Sigmoid colon (tissue), 7 donors: ENCODE data around the gene SULF2. TPM values are rescaled to one million over a fixed set of nuclear protein-coding genes. Genes with fewer than 3 reads are reported as not detected.

Experiments
- DNase-seq: peaks from one replicate; pipeline ENCODE4 v3.0.0-alpha.2; 2019
- H3K27ac ChIP-seq, 4 donors: fragments of 200-600 bp; sonication (generic); one replicate each; pipeline ENCODE4 v1.5.1; 2016 to 2019; ENCODE audit warnings: mild to moderate bottlenecking in 1 of 4
- H3K27me3 ChIP-seq, 3 donors: fragments of 200-600 bp; sonication (generic); one replicate each; pipeline ENCODE4 v1.5.1; 2019; ENCODE audit warnings: mild to moderate bottlenecking in 1 of 3
- H3K36me3 ChIP-seq, 4 donors: fragments of 200-600 bp; sonication (generic); one replicate each; pipeline ENCODE4 v1.5.1; 2016 to 2019
- H3K4me1 ChIP-seq, 4 donors: fragments of 200-600 bp; sonication (generic); one replicate each; pipeline ENCODE4 v1.5.1; 2017 to 2019
- H3K4me3 ChIP-seq, 4 donors: fragments of 200-600 bp; sonication (generic); one replicate each; pipeline ENCODE4 v1.5.1; 2017 to 2019; ENCODE audit warnings: mild to moderate bottlenecking in 2 of 4, moderate library complexity in 1 of 4
- H3K9me3 ChIP-seq, 4 donors: fragments of 200-600 bp in 3 of 4; sonication (generic) in 3 of 4; one replicate each; pipeline versions ENCODE4 v1.5.1 to v1.6.1; 2013 to 2019
- EP300 ChIP-seq, 4 donors: sonication (generic); formaldehyde crosslinking; IDR thresholded peaks; one replicate each; pipeline ENCODE4 v1.6.1; 2017; ENCODE audit warnings: antibody characterized with exemption in 4 of 4
- POLR2A ChIP-seq, 2 donors: fragments of 450-650 bp; IDR thresholded peaks; one replicate each; pipeline ENCODE4 v1.6.1; 2016; ENCODE audit warnings: antibody characterized with exemption in 2 of 2, mild to moderate bottlenecking in 2 of 2, moderate library complexity in 2 of 2
- POLR2AphosphoS5 ChIP-seq, 4 donors: sonication (generic); formaldehyde crosslinking; IDR thresholded peaks; one replicate each; pipeline ENCODE4 v1.6.1; 2017; ENCODE audit warnings: antibody characterized with exemption in 4 of 4
- WGBS, 2 donors: extraction: QIAGEN DNeasy Blood & Tissue Kit; methylation state at CpG; one replicate each; pipeline ENCODE4 v1.1.7; 2013; 5-methylcytosine and 5-hydroxymethylcytosine counted together
- intact Hi-C: fragments of 100-400 bp; cut with DNase I; formaldehyde crosslinking; loops from one replicate; pipeline ENCODE4 v1.15.1; 2023
- polyA plus RNA-seq, 3 donors: library from polyadenylated mRNA; stranded (reverse); fragments of 200-250 nt; gene quantifications; one replicate each; pipeline ENCODE4 v1.2.3, GENCODE V29; 2013
- total RNA-seq, 4 donors: library from RNA; depleted of rRNA; stranded (reverse); fragments of >200 nt; gene quantifications; one replicate each; pipeline ENCODE4 v1.1.0, GENCODE V29; 2016
- TF ChIP-seq, protein P1 (sequence below), 4 experiments: fragments of 450-650 bp in 3 of 4; fragments of 200-600 bp in 1 of 4; IDR thresholded peaks; one replicate each; pipeline ENCODE4 v1.5.1; 2016 to 2019; ENCODE audit warnings: antibody characterized with exemption in 4 of 4, mild to moderate bottlenecking in 3 of 4, moderate library complexity in 2 of 4
- donor health status: healthy with polysubstance abuse.
- donor health status: Bipolar disorder and iron deficiency.
- donor health status: healthy.

SULF2 gene
- total and polyA plus RNA-seq, 7 donors: 14.6 to 70.1 (median 28.2) TPM

- Histone ChIP-seq H3K9me3 (no peaks in the 10 kb centered on the region), H3K27me3 (no peaks in the 10 kb centered on the region), H3K4me3 (no peak overlapping the region), H3K4me1 (peaks cover 0 to 55% (median 44%) of the 10 kb centered on the region in 4 donors), H3K36me3 (no peaks in the 10 kb centered on the region), H3K27ac (peak overlapping the region in 1 of 4 donors; percentile 89)
- TF ChIP-seq, protein P1, sequence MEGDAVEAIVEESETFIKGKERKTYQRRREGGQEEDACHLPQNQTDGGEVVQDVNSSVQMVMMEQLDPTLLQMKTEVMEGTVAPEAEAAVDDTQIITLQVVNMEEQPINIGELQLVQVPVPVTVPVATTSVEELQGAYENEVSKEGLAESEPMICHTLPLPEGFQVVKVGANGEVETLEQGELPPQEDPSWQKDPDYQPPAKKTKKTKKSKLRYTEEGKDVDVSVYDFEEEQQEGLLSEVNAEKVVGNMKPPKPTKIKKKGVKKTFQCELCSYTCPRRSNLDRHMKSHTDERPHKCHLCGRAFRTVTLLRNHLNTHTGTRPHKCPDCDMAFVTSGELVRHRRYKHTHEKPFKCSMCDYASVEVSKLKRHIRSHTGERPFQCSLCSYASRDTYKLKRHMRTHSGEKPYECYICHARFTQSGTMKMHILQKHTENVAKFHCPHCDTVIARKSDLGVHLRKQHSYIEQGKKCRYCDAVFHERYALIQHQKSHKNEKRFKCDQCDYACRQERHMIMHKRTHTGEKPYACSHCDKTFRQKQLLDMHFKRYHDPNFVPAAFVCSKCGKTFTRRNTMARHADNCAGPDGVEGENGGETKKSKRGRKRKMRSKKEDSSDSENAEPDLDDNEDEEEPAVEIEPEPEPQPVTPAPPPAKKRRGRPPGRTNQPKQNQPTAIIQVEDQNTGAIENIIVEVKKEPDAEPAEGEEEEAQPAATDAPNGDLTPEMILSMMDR (IDR thresholded peaks at IDR 0.05): no peak
- no peak for TF ChIP-seq POLR2A (IDR thresholded peaks at IDR 0.05)
- no peak for TF ChIP-seq POLR2AphosphoS5 (IDR thresholded peaks at IDR 0.05)
- TF ChIP-seq EP300 (IDR thresholded peaks at IDR 0.05): no peak
- no peak for DNase-seq
- intact Hi-C loops: no loop called here
- WGBS, 2 donors: 82 to 83% methylated on average over 2 of the region's 2 CpGs
Measured at GRCh38 chr20:47782920-47783552, 2.2 kb downstream of the SULF2 start.

GRCh38 chr20:47782076-47782475 lies 3.2 kb downstream of the SULF2 start:
- intact Hi-C loops: no loop called here
- Histone ChIP-seq H3K9me3 (no peaks in the 10 kb centered on the region), H3K4me1 (peaks cover 0 to 57% (median 46%) of the 10 kb centered on the region in 4 donors), H3K27me3 (no peaks in the 10 kb centered on the region), H3K4me3 (no peak overlapping the region), H3K36me3 (no peaks in the 10 kb centered on the region), H3K27ac (no peak overlapping the region)
- no peak for TF ChIP-seq POLR2A (IDR thresholded peaks at IDR 0.05)
- TF ChIP-seq, protein P1 (IDR thresholded peaks at IDR 0.05): no peak
- TF ChIP-seq EP300 (IDR thresholded peaks at IDR 0.05): no peak
- no peak for TF ChIP-seq POLR2AphosphoS5 (IDR thresholded peaks at IDR 0.05)
- DNase-seq: no peak
- 92 to 93% methylated on average over 7 of the region's 7 CpGs for WGBS, 2 donors

DNA sequence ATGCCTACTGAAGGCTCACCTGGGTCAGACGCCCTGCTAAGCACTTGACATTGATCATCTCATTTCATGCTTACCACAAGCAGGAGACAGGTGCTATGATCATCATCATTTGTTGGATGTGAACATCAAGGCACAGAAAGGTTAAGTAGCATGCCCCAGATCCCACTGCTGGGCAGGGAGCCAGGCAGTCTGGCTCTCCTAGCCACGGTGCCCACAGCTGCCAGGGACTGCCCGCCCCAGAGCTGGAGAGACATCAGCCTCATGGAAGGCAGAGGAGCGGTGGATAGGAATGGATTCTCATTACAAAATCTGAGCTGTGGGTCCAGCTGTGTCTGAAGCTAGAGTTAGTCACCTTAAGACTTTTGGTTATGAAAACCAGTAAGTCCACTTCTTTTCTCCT lies 3.6 kb downstream of the SULF2 start:
- Histone ChIP-seq H3K4me1 (peaks cover 0 to 54% (median 42%) of the 10 kb centered on the region in 4 donors), H3K27ac (no peak overlapping the region), H3K4me3 (no peak overlapping the region), H3K27me3 (no peaks in the 10 kb centered on the region), H3K9me3 (no peaks in the 10 kb centered on the region), H3K36me3 (no peaks in the 10 kb centered on the region)
- WGBS, 2 donors: 78 to 85% methylated on average over 4 of the region's 4 CpGs
- intact Hi-C loops: no loop called here
- TF ChIP-seq POLR2A (IDR thresholded peaks at IDR 0.05) (no peak), POLR2AphosphoS5 (IDR thresholded peaks at IDR 0.05) (no peak), EP300 (IDR thresholded peaks at IDR 0.05) (no peak)
- TF ChIP-seq, protein P1 (IDR thresholded peaks at IDR 0.05): no peak
- DNase-seq: no peak

DNA sequence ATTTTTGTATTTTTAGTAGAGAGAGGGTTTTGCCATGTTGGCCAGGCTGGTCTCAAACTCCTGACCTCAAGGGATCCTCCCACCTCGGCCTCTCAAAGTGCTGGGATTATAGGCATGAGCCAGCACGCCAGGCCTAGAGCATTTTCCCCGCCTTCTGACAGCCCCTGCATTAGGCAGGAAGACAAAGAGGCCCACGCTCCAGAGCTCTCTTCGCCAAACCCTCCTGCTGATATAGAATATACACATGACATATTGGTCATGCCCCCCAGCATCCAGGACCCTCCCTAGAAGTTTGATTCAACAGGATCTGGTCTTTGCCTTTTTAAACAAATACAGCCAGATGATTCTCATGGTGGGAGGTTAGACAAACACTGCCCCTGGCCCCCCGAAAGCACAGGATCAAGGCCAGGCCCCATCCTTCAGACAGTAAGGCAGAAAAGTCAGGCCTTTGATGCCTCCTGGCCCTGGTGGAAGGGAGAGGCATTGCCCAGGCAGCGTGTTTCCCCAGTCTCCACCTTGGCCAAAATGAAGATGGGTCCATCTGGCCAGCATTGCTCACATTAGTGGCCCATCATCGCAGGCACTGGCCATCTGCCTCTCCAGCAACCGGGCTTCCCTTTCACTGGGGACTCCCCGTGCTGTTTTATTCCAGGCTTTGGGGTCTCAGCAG lies 4.4 kb downstream of the SULF2 start:
- H3K9me3 ChIP-seq: no peaks in the 10 kb centered on the region
- DNase-seq: no peak
- TF ChIP-seq POLR2AphosphoS5 (IDR thresholded peaks at IDR 0.05) (no peak), EP300 (IDR thresholded peaks at IDR 0.05) (no peak), POLR2A (IDR thresholded peaks at IDR 0.05) (no peak)
- TF ChIP-seq, protein P1 (IDR thresholded peaks at IDR 0.05): no peak
- H3K27ac ChIP-seq: no peak overlapping the region
- H3K4me3 ChIP-seq: no peak overlapping the region
- WGBS, 2 donors: 93 to 95% methylated on average over 10 of the region's 10 CpGs
- no peaks in the 10 kb centered on the region for H3K36me3 ChIP-seq
- H3K27me3 ChIP-seq: no peaks in the 10 kb centered on the region
- intact Hi-C loops: no loop called here
- peaks cover 0 to 49% (median 37%) of the 10 kb centered on the region in 4 donors for H3K4me1 ChIP-seq
